ENCODE measurements around the gene HSH2D.
"Not testable (repeated sequence)": the region's sequence is repeated elsewhere in the genome, so short reads cannot be mapped to it uniquely, and the experiment has no call there.

DNA sequence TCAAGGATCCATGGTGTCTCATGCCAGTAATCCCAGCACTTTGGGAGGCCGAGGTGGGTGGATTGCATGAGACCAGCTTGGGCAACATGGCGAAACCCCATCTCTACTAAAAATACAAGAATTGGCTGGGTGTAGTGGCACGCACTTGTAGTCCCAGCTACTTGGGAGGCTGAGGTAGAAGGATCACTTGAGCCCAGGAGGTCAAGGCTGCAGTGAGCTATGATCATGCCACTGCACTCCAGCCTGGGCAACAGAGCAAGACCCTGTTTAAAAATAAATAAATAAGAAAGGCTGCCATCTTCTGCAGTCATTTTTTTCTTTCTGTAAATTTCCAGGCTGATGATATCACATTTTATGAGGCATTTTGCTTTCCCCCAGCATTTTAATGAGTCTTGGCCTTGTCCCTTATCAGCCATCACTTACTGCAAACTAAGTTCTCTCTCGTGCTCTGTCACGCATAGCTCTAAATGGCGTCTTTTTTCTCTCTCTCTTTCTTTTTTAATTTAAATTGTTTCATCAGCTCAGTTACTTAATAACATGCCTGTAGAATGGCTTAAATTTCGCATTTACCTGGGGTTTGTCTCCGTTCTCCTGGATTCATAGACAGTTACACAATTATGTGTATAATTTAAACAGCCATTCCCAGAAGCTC, 44.0 kb upstream of the HSH2D start:
- TF ChIP-seq, protein P1, sequence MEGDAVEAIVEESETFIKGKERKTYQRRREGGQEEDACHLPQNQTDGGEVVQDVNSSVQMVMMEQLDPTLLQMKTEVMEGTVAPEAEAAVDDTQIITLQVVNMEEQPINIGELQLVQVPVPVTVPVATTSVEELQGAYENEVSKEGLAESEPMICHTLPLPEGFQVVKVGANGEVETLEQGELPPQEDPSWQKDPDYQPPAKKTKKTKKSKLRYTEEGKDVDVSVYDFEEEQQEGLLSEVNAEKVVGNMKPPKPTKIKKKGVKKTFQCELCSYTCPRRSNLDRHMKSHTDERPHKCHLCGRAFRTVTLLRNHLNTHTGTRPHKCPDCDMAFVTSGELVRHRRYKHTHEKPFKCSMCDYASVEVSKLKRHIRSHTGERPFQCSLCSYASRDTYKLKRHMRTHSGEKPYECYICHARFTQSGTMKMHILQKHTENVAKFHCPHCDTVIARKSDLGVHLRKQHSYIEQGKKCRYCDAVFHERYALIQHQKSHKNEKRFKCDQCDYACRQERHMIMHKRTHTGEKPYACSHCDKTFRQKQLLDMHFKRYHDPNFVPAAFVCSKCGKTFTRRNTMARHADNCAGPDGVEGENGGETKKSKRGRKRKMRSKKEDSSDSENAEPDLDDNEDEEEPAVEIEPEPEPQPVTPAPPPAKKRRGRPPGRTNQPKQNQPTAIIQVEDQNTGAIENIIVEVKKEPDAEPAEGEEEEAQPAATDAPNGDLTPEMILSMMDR (IDR thresholded peaks at IDR 0.05): not testable (repeated sequence)
- not testable (repeated sequence) for TF ChIP-seq POLR2AphosphoS5, EP300, POLR2A (IDR thresholded peaks at IDR 0.05)
